Prostate gland (tissue), 2 donors: Measurements from ENCODE around the gene CREB3L2. TPM values are rescaled to one million over a fixed set of nuclear protein-coding genes. Genes with fewer than 3 reads are reported as not detected.

Source experiments
- DNase-seq: peaks from one replicate; pipeline ENCODE4 v3.0.0-alpha.2; 2019; ENCODE audit warnings: low spot score
- H3K27ac ChIP-seq, 2 donors: fragments of 200-600 bp; sonication (generic); 2 replicates each; pipeline ENCODE4 v1.5.1; 2017 to 2019
- H3K27me3 ChIP-seq: fragments of 200-600 bp; sonication (generic); replicated peaks from 2 replicates; pipeline ENCODE4 v1.5.1; 2019; ENCODE audit not compliant: insufficient read depth
- H3K36me3 ChIP-seq, 2 donors: fragments of 200-600 bp; sonication (generic); 1 replicate in 1 of 2; 2 replicates in 1 of 2; pipeline versions ENCODE4 v1.5.1 to v1.8.1; 2017 to 2019
- H3K4me1 ChIP-seq: fragments of 200-600 bp; sonication (generic); replicated peaks from 2 replicates; pipeline ENCODE4 v1.5.1; 2019
- H3K4me3 ChIP-seq, 2 donors: fragments of 200-600 bp; sonication (generic); 2 replicates each; pipeline ENCODE4 v1.5.1; 2017 to 2019
- H3K9me3 ChIP-seq: fragments of 200-600 bp; sonication (generic); 2 replicates; pipeline ENCODE4 v1.5.1; 2017
- CTCF ChIP-seq, 4 experiments: fragments of 200-600 bp in 2 of 4; fragments of 450-650 bp in 2 of 4; sonication (generic) in 2 of 4; IDR thresholded peaks; 1 replicate in 3 of 4; 2 replicates in 1 of 4; pipeline ENCODE4 v1.5.1; 2016 to 2019; ENCODE audit warnings: antibody characterized with exemption in 4 of 4, mild to moderate bottlenecking in 2 of 4, moderate library complexity in 2 of 4
- POLR2A ChIP-seq: fragments of 450-650 bp; IDR thresholded peaks from one replicate; pipeline ENCODE4 v1.6.1; 2016; ENCODE audit warnings: antibody characterized with exemption, mild to moderate bottlenecking
- POLR2AphosphoS5 ChIP-seq: sonication (generic); formaldehyde crosslinking; IDR thresholded peaks from one replicate; pipeline ENCODE4 v1.6.1; 2017; ENCODE audit warnings: antibody characterized with exemption
- WGBS: methylation state at CpG from one replicate; pipeline ENCODE4 v1.1.5; 2018; 5-methylcytosine and 5-hydroxymethylcytosine counted together
- intact Hi-C: fragments of 100-400 bp; cut with DNase I; formaldehyde crosslinking; loops from one replicate; pipeline ENCODE4 v1.14.2; 2022
- total RNA-seq, 2 donors: library from RNA; depleted of rRNA; stranded (reverse); fragments of >200 nt; gene quantifications; one replicate each; pipeline ENCODE4 v1.1.0, GENCODE V29; 2016

CREB3L2 gene
- total RNA-seq, 2 donors from 2014 or later = 34.1 to 42.0 TPM

DNA sequence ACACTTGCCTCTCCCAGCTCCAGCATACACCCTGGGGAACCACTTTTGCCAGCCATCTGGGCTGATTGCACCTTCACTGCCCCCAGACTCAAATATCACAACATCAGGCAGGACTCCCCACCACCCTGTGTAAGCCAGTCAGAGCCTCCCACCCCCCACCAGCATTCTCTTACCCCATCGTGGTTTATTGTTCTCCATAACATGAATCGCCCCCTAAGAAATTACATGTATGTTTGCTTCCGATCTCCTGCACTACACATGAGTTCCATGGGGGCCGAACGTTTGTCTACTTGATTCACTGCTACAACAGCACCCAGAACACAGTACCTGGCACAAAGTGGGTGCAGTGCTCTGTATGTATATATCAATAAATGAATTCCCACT, 39.4 kb downstream of the CREB3L2 start:
- H3K9me3 ChIP-seq = no peaks in the 10 kb centered on the region
- TF ChIP-seq POLR2AphosphoS5 = no peak
- no peak for TF ChIP-seq CTCF (IDR thresholded peaks at IDR 0.05)
- no peak for TF ChIP-seq POLR2A
- no peaks in the 10 kb centered on the region for H3K36me3 ChIP-seq
- H3K27me3 ChIP-seq = no peaks in the 10 kb centered on the region
- intact Hi-C loops = no loop called here
- H3K4me1 ChIP-seq = no peaks in the 10 kb centered on the region
- no peak overlapping the region for H3K4me3 ChIP-seq
- WGBS = 86% methylated on average over 5 of the region's 5 CpGs
- peak overlapping the region in 1 of 2 donors; percentile 54 for H3K27ac ChIP-seq
- DNase-seq = no peak

GRCh38 chr7:137961200-137962177, 40.4 kb downstream of the CREB3L2 start:
- TF ChIP-seq POLR2A (no peak), POLR2AphosphoS5 (no peak), CTCF (IDR thresholded peaks at IDR 0.05) (no peak)
- intact Hi-C loops = no loop called here
- no peaks in the 10 kb centered on the region for H3K36me3 ChIP-seq
- no peaks in the 10 kb centered on the region for H3K27me3 ChIP-seq
- no peak for DNase-seq
- H3K9me3 ChIP-seq = no peaks in the 10 kb centered on the region
- H3K4me3 ChIP-seq = no peak overlapping the region
- H3K4me1 ChIP-seq = no peaks in the 10 kb centered on the region
- no peak overlapping the region for H3K27ac ChIP-seq
- WGBS = 90% methylated on average over 11 of the region's 11 CpGs

- H3K27me3 ChIP-seq = no peaks in the 10 kb centered on the region
- no peak for DNase-seq
- intact Hi-C loops = no loop called here
- no peaks in the 10 kb centered on the region for H3K36me3 ChIP-seq
- H3K9me3 ChIP-seq = no peaks in the 10 kb centered on the region
- no peaks in the 10 kb centered on the region for H3K4me1 ChIP-seq
- no peak overlapping the region for H3K4me3 ChIP-seq
- no peak overlapping the region for H3K27ac ChIP-seq
- 98% methylated on average over 1 of the region's 1 CpG for WGBS
- TF ChIP-seq POLR2AphosphoS5 (no peak), POLR2A (no peak), CTCF (IDR thresholded peaks at IDR 0.05) (no peak)
Observed at GRCh38 chr7:137960020-137960419, 41.9 kb downstream of the CREB3L2 start.

DNA sequence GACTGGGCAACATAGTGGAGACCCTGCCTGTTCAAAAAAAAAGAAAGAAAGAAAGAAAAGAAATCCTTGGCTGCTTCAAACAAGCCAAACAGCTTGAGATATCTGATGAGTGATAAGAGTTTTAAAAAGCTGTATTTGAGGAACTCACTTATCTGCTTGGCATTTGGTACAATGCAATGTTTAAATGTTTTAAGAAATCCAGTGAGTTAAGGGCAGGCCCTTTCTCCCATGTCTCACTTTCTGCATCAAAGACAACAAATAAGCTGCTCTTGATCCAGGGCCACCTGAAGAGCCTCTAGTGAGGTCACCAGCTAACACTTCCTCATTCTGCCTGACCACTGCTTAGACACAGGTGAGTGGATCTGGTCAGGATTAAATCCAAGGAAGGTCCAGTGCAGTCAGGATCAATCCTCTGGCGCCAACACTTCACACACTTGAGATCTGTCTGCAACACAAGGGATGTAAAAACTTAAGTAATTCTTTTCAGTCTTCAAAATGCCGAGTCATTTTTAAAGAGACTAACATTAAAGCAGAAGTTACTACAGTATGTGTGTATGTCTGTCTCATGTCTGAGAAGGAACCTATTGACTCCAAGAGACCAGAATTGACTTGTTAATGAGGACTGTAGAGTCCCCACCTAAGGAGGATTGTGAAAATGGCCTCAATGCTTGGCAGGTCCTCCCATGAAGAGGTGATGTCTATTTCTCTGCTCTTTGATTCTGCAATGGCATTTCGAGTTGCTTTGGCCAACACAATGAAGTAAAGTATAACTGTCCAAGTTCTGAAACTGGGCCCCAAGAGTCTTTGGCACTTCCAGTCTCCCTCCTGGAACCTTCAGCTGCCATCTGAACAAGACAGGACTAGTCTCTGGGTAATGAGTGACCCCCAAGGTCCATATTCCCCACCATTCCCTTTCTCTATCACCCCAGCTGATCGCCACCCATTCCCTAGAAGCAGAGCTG, 43.1 kb downstream of the CREB3L2 start:
- Histone ChIP-seq H3K9me3 (no peaks in the 10 kb centered on the region), H3K27ac (no peak overlapping the region), H3K4me1 (peaks cover 10% of the 10 kb centered on the region), H3K4me3 (no peak overlapping the region), H3K36me3 (no peaks in the 10 kb centered on the region), H3K27me3 (no peaks in the 10 kb centered on the region)
- TF ChIP-seq POLR2A (no peak), CTCF (IDR thresholded peaks at IDR 0.05) (no peak), POLR2AphosphoS5 (no peak)
- no peak for DNase-seq
- intact Hi-C loops = no loop called here
- 92% methylated on average over 4 of the region's 4 CpGs for WGBS
